OCI-LY7 (cell line): ENCODE results near the gene TEX55.

Experiments used
- EZH2phosphoT487 ChIP-seq: fragments of 200-600 bp; sonication (generic); IDR thresholded peaks from 2 replicates; pipeline ENCODE4 v1.6.1; 2018; ENCODE audit warnings: low read depth, borderline replicate concordance, mild to moderate bottlenecking, mixed run types, antibody characterized with exemption, low read length, moderate library complexity, mixed read lengths
- TF ChIP-seq, protein P1 (sequence below): fragments of 200-600 bp; sonication (generic); conservative IDR thresholded peaks from 2 replicates; pipeline ENCODE4 v1.5.1; 2014; ENCODE audit warnings: mild to moderate bottlenecking, antibody characterized with exemption, low read length, moderate library complexity, mixed read lengths

- TF ChIP-seq, protein P1, sequence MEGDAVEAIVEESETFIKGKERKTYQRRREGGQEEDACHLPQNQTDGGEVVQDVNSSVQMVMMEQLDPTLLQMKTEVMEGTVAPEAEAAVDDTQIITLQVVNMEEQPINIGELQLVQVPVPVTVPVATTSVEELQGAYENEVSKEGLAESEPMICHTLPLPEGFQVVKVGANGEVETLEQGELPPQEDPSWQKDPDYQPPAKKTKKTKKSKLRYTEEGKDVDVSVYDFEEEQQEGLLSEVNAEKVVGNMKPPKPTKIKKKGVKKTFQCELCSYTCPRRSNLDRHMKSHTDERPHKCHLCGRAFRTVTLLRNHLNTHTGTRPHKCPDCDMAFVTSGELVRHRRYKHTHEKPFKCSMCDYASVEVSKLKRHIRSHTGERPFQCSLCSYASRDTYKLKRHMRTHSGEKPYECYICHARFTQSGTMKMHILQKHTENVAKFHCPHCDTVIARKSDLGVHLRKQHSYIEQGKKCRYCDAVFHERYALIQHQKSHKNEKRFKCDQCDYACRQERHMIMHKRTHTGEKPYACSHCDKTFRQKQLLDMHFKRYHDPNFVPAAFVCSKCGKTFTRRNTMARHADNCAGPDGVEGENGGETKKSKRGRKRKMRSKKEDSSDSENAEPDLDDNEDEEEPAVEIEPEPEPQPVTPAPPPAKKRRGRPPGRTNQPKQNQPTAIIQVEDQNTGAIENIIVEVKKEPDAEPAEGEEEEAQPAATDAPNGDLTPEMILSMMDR, result no peak
- no peak for TF ChIP-seq EZH2phosphoT487
Measured at GRCh38 chr3:119181765-119182164, 35.8 kb downstream of the TEX55 start.
